Endothelial cell of umbilical vein (primary cell): ENCODE results near the gene FBXO21.

Experiments used
- CTCF ChIP-seq, 2 donors: IDR thresholded peaks; 1 replicate in 1 of 2; 2 replicates in 1 of 2; pipeline ENCODE4 v1.5.1; 2011; ENCODE audit warnings: low read length in 2 of 2, mild to moderate bottlenecking in 2 of 2, moderate library complexity in 2 of 2, control low read depth in 1 of 2, inconsistent platforms in 1 of 2, low read depth in 1 of 2; ENCODE audit not compliant: insufficient read depth in 1 of 2; ENCODE audit errors: extremely low read depth in 1 of 2
- POLR2A ChIP-seq: IDR thresholded peaks from 2 replicates; pipeline ENCODE4 v1.6.1; 2012; ENCODE audit warnings: low read depth, mild to moderate bottlenecking, control low read depth, low read length

DNA sequence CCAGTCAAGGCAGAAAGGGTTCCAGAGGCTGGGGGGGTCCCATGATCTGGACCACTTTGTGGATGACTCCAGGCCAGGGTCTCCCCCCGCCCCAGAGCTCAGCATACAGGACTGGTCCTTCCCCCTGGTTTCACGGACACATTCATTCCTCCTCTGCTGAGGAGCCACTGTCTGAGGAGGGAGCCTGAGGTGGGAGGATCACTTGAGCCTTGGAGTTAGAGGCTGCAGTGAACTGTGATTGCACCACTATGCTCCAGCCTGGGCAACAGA, 97.8 kb downstream of the FBXO21 start:
- TF ChIP-seq CTCF (IDR thresholded peaks at IDR 0.05; ENCODE audit: extremely low read depth in 1 of 2, insufficient read depth in 1 of 2, low read depth in 1 of 2, low read length in 2 of 2) (no peak), POLR2A (no peak)
